Transverse colon (tissue), 4 donors: Measurements from ENCODE around the gene TF.

Experiments used
- EP300 ChIP-seq: sonication (generic); formaldehyde crosslinking; IDR thresholded peaks from one replicate; pipeline ENCODE4 v1.6.1; 2017; ENCODE audit warnings: antibody characterized with exemption, low read depth
- POLR2A ChIP-seq: fragments of 450-650 bp; IDR thresholded peaks from one replicate; pipeline ENCODE4 v1.6.1; 2016; ENCODE audit warnings: antibody characterized with exemption, mild to moderate bottlenecking, moderate library complexity
- POLR2AphosphoS5 ChIP-seq, 3 donors: sonication (generic); formaldehyde crosslinking; IDR thresholded peaks; one replicate each; pipeline ENCODE4 v1.6.1; 2016; ENCODE audit warnings: antibody characterized with exemption in 3 of 3
- TF ChIP-seq, protein P1 (sequence below), 5 experiments: fragments of 200-600 bp in 3 of 5; fragments of 450-650 bp in 2 of 5; sonication (generic) in 3 of 5; IDR thresholded peaks; 1 replicate in 2 of 5; 2 replicates in 3 of 5; pipeline ENCODE4 v1.5.1; 2016 to 2017; ENCODE audit warnings: antibody characterized with exemption in 5 of 5, inconsistent platforms in 3 of 5, mild to moderate bottlenecking in 2 of 5, moderate library complexity in 1 of 5

DNA sequence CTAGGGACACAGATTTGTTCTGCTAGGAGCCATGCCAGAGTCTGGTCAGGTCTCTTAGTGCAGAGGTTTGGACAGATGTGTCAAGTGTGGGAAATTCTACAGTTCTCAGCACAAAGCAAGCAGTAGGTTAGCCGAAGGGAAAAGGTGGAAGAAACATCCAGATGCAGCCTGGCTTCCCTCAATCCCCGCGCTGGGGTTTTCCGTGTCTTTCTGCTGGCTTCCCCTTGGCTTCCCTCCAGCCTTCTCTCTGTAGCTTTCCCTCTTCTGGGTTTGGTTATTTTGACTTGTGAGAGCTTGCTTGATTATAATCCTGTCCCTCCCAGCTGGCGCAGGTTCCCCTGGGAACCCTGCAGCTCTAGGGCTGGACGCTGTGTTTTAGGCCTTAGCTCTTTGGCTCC lies 4.1 kb downstream of the TF start:
- TF ChIP-seq, protein P1, sequence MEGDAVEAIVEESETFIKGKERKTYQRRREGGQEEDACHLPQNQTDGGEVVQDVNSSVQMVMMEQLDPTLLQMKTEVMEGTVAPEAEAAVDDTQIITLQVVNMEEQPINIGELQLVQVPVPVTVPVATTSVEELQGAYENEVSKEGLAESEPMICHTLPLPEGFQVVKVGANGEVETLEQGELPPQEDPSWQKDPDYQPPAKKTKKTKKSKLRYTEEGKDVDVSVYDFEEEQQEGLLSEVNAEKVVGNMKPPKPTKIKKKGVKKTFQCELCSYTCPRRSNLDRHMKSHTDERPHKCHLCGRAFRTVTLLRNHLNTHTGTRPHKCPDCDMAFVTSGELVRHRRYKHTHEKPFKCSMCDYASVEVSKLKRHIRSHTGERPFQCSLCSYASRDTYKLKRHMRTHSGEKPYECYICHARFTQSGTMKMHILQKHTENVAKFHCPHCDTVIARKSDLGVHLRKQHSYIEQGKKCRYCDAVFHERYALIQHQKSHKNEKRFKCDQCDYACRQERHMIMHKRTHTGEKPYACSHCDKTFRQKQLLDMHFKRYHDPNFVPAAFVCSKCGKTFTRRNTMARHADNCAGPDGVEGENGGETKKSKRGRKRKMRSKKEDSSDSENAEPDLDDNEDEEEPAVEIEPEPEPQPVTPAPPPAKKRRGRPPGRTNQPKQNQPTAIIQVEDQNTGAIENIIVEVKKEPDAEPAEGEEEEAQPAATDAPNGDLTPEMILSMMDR (IDR thresholded peaks at IDR 0.05) = no peak
- TF ChIP-seq POLR2A (no peak), EP300 (no peak), POLR2AphosphoS5 (IDR thresholded peaks at IDR 0.05) (no peak)
